Measurements from ENCODE around the gene TECRL. TPM values are rescaled to one million over a fixed set of nuclear protein-coding genes. Genes with fewer than 3 reads are reported as not detected.

The TECRL gene
- total RNA-seq, 2 donors from 2014 or later: not detected

- DNase-seq (ENCODE audit: low spot score in 2 of 2) (no peak), ATAC-seq (no peak)
These were observed 178.4 kb downstream of the TECRL start for GRCh38 chr4:64230709-64231310.

More at GRCh38 chr4:64230709-64231310, 178.4 kb downstream of the TECRL start:
- Mint-ChIP-seq H3K9me3 (peaks cover 22 to 40% of the 10 kb centered on the region in 2 donors), H3K36me3 (peaks cover 9 to 28% of the 10 kb centered on the region in 2 donors), H3K27ac (no peak overlapping the region)
